HepG2 (cell line): ENCODE data around the gene CTRB2. TPM values are rescaled to one million over a fixed set of nuclear protein-coding genes. Genes with fewer than 3 reads are reported as not detected.
"Not testable (repeated sequence)": the region's sequence is repeated elsewhere in the genome, so short reads cannot be mapped to it uniquely, and the experiment has no call there.

Source experiments
- ATAC-seq: fragments of 200-7000 bp; cut with Tn5 transposase; 3 replicates; pipeline ENCODE4 v1.9.1; 2020; ENCODE audit warnings: mild to moderate bottlenecking, moderate library complexity
- BruUV-seq: library from RNA; stranded (reverse); fragments of 400-500 nt; replicated peaks from 2 replicates; lab custom pipeline; 2021; lab: Mats Ljungman, UMichigan
- CTCF ChIA-PET: fragments of 300-600 bp; formaldehyde crosslinking; extraction: SDS; loops from one replicate; lab custom pipeline; 2021; ENCODE audit warnings: low total read pairs, inconsistent platforms, low intra/inter-chr PET ratio; lab: Yijun Ruan, JAX
- POLR2A ChIA-PET: fragments of 350-600 bp; sonication (Branson Sonifier 250); formaldehyde crosslinking; loops from one replicate; lab custom pipeline; 2020; ENCODE audit warnings: antibody characterized with exemption, inconsistent platforms; lab: Yijun Ruan, JAX
- DNase-seq: peaks from one replicate; pipeline ENCODE4 v3.0.0-alpha.2; 2015; ENCODE audit warnings: low spot score
- FAIRE-seq: peaks from 3 replicates; lab custom pipeline; 2011; peaks lifted over from hg19 to GRCh38; lab: Jason Lieb, UNC
- H2AFZ ChIP-seq: one replicate; pipeline ENCODE4 v1.6.1; 2011; ENCODE audit warnings: low read length, inconsistent platforms
- H3K27ac ChIP-seq: fragments of 300-600 bp; 3 replicates; pipeline ENCODE4 v1.8.0; 2011; ENCODE audit warnings: mixed run types, mild to moderate bottlenecking, mixed read lengths, low read length, inconsistent platforms; ENCODE audit not compliant: insufficient read depth; ENCODE audit errors: extremely low read length
- H3K27me3 ChIP-seq, 2 experiments: fragments of 200-600 bp in 1 of 2; 2 replicates in 1 of 2; 3 replicates in 1 of 2; pipeline versions ENCODE4 v1.6.0 to v1.8.0; 2011; ENCODE audit warnings: low read length in 2 of 2, mild to moderate bottlenecking in 2 of 2, moderate library complexity in 2 of 2, inconsistent platforms in 1 of 2; ENCODE audit not compliant: insufficient read depth in 2 of 2, control insufficient read depth in 1 of 2
- H3K36me3 ChIP-seq, 2 experiments: fragments of 200-600 bp in 1 of 2; replicated peaks in 1 of 2; 2 replicates in 1 of 2; 3 replicates in 1 of 2; pipeline versions ENCODE4 v1.5.1 to v1.8.0; 2011; ENCODE audit warnings: low read length in 2 of 2, inconsistent platforms in 1 of 2; ENCODE audit not compliant: insufficient read depth in 2 of 2, control insufficient read depth in 1 of 2
- H3K4me1 ChIP-seq: 2 replicates; pipeline ENCODE4 v1.5.1; 2012; ENCODE audit warnings: low read length, inconsistent platforms; ENCODE audit not compliant: insufficient read depth
- H3K4me2 ChIP-seq: 2 replicates; pipeline ENCODE4 v1.6.0; 2011; ENCODE audit warnings: low read depth, low read length, inconsistent platforms
- H3K4me3 ChIP-seq, 3 experiments: fragments of 200-600 bp in 1 of 3; sonication (generic), shearing (Covaris generic) in 1 of 3; replicated peaks in 1 of 3; 2 replicates each; pipeline ENCODE4 v1.5.1; 2011 to 2016; ENCODE audit warnings: low read length in 3 of 3, inconsistent platforms in 2 of 3, low read depth in 2 of 3, mild to moderate bottlenecking in 2 of 3, control low read depth in 1 of 3, mixed read lengths in 1 of 3; ENCODE audit not compliant: insufficient read depth in 1 of 3
- H3K79me2 ChIP-seq: one replicate; pipeline ENCODE4 v1.6.1; 2011; ENCODE audit warnings: low read length, inconsistent platforms; ENCODE audit not compliant: insufficient read depth
- H3K9ac ChIP-seq: 2 replicates; pipeline ENCODE4 v1.6.0; 2011; ENCODE audit warnings: mild to moderate bottlenecking, low read depth, low read length, inconsistent platforms; ENCODE audit not compliant: insufficient read depth
- H3K9me3 ChIP-seq: 2 replicates; pipeline ENCODE4 v1.5.1; 2012; ENCODE audit warnings: mild to moderate bottlenecking, low read length
- H4K20me1 ChIP-seq: 2 replicates; pipeline ENCODE4 v1.6.0; 2011; ENCODE audit warnings: inconsistent platforms, mild to moderate bottlenecking, low read length, moderate library complexity; ENCODE audit not compliant: insufficient read depth
- EZH2 ChIP-seq: conservative IDR thresholded peaks from 2 replicates; pipeline ENCODE4 v1.6.1; 2012; ENCODE audit warnings: mild to moderate bottlenecking, low read depth, low read length, moderate library complexity
- MIER3 ChIP-seq: IDR thresholded peaks from 2 replicates; pipeline ENCODE4 v1.6.1; 2016; ENCODE audit warnings: missing compliant biosample characterization, borderline replicate concordance
- WGBS: methylation state at CpG from one replicate; pipeline ENCODE4 v1.1.6; 2017; ENCODE audit warnings: low lambda C conversion rate; 5-methylcytosine and 5-hydroxymethylcytosine counted together
- in situ Hi-C: cut with HindIII; loops from 2 replicates; pipeline ENCODE4 v1.10.0; 2017; ENCODE audit warnings: low pct_unique_long_range_greater_than_20kb; ENCODE audit not compliant: extremely low pct_ligation_motif_present
- intact Hi-C: fragments of 100-400 bp; cut with micrococcal nuclease; formaldehyde crosslinking; loops from one replicate; pipeline ENCODE4 v1.10.0; 2022; ENCODE audit not compliant: unreplicated experiment
- polyA plus RNA-seq, 8 experiments: library from polyadenylated mRNA; depleted of rRNA in 3 of 8; stranded (reverse) in 7 of 8; unstranded in 1 of 8; fragments of >200 nt; fragmentation: Illumina TruSeq in 4 of 8; extraction: Trizol in 4 of 8; gene quantifications; 2 replicates each; pipeline versions ENCODE4 v1.2.1 to v1.2.3, GENCODE V29; 2011 to 2016; ENCODE audit warnings: low read depth in 4 of 8, missing spikeins in 1 of 8, mixed read lengths in 1 of 8; ENCODE audit not compliant: insufficient read depth in 1 of 8
- total RNA-seq, 5 experiments: library from RNA; depleted of rRNA; stranded (reverse); fragments of >200 nt; fragmentation: Illumina TruSeq; extraction: Trizol; gene quantifications; 2 replicates each; pipeline ENCODE4 v1.2.3, GENCODE V29; 2016; ENCODE audit warnings: low read depth in 1 of 5

The CTRB2 gene
- total and polyA plus RNA-seq, 2 of the 13 experiments (the other 11 are each of a cell fraction or from before 2014, with no cell fraction given): 0.13 TPM; not detected in 1

DNA sequence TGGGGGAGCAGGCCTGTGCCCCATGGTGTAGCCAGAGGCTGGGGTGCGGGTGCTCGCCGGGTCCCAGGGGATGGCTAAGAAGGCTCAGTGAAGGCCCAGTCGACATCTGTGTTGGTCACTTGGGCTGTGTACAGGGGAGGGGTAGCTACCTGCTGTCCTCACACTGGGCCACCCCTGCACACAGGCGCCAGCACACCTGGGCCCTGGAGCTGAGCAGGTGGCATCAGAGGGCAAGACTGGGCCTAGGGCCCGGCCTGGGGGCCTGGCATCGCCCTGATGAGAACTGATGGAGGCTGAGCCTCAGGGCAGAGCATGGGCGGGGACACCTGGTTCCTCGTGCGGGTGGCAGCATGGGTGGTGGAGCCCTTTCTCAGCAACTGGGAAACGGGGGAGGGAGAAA is 870 bp upstream of the CTRB2 start:
- Histone ChIP-seq H4K20me1 (no peaks in the 10 kb centered on the region), H3K9ac (no peak overlapping the region), H3K27me3 (peaks cover 33 to 77% of the 10 kb centered on the region in 2 experiments), H3K4me2 (no peak overlapping the region), H3K27ac (no peak overlapping the region), H2AFZ (no peak overlapping the region), H3K79me2 (no peaks in the 10 kb centered on the region), H3K36me3 (no peaks in the 10 kb centered on the region), H3K4me3 (no peak overlapping the region), H3K9me3 (no peaks in the 10 kb centered on the region), H3K4me1 (peaks cover 19% of the 10 kb centered on the region; the same call in 1 of the 2 replicates)
- BruUV-seq: no TSS peak
- WGBS: 25% methylated on average over 8 of the region's 11 CpGs
- CTCF ChIA-PET: no interaction called here
- DNase-seq (no peak), FAIRE-seq (no peak), ATAC-seq (peak; percentile 3)
- intact Hi-C loops (loop anchor here (2.0 kb wide), 1 partner anchor 17 kb away; no protein-coding TSS in a partner anchor), in situ Hi-C loops (no loop called here)
- TF ChIP-seq MIER3 (CRISPR knock-in tag) (no peak), EZH2 (peak; percentile 0; the same call in 1 of the 2 replicates)
- POLR2A ChIA-PET: no interaction called here

DNA sequence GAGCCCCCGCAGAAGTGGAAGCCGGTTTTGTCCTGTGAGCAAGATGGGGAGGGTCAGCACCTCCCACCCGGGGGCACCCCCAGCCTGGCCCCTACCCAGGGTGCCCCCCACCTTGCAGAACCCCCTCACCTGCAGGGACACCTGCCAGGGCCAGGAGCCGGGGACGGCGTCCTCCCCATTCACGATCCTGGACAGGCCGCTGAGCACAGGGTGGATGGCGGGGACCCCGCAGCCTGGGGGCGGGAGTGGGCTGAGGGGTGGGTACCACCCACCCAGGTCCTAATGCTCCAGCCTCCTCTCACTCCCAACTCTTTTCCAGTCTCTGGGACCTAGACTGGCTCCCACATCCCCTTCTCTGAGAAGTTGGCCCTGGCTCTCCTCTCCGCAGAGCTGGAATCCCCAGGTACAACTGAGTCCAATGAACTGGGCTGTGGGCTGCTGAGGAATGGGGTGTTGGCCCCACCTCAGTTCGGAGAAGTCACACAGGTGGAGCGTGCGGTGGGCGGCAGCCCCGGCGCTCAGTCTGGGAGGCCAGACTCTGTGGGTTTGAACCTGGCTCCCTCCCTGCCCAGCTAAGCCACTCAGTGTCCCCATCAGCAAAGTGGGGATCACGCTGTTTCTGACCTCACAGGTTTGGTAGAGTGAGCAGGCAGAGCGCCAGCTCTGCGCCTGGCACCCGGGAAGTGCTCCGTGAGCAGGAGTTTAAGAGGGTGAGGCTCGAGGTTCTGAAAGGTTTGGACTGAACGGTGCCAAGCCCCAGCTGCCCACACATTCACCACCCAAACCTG is 806 bp downstream of the CTRB2 start:
- H3K27ac ChIP-seq, H3K4me2 ChIP-seq, in situ Hi-C loops, FAIRE-seq, H2AFZ ChIP-seq, H3K79me2 ChIP-seq, DNase-seq, CTCF ChIA-PET, H3K36me3 ChIP-seq, H4K20me1 ChIP-seq, H3K4me3 ChIP-seq, BruUV-seq, H3K9ac ChIP-seq, H3K9me3 ChIP-seq: not testable (repeated sequence)
- H3K27me3 ChIP-seq: peaks cover 28 to 69% of the 10 kb centered on the region in 2 experiments
- intact Hi-C loops: loop anchor here (2.0 kb wide), 1 partner anchor 19 kb away; no protein-coding TSS in a partner anchor
- POLR2A ChIA-PET: interaction anchor here (1.1 to 1.3 kb wide), 2 partner anchors 19 to 20 kb away, joined by 3 to 4 read pairs; no protein-coding TSS in a partner anchor
- H3K4me1 ChIP-seq: peaks cover 19% of the 10 kb centered on the region; the same call in 1 of the 2 replicates
- peak; percentile 24 for ATAC-seq
- WGBS: 55% methylated on average over 10 of the region's 25 CpGs

DNA sequence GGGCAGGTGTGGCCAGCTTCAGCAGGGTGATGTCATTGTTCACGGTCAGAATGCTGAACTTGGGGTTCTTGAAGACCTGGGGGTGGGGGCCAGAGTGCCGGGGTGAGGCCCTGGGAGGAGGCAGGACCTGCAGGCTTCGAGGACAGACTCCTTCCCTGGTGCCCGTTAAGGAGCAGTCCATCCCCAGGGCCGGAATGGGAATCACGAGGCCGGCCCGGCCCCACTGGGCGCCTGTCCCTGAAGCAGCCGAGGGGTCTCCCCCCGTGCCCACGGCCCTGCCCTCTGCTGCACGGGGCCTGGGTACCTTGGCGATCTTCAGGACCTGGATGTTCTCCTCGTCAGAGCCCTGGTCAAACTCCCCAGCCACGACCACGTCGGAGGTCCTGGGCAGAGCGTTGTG is 1.5 kb downstream of the CTRB2 start:
- peaks cover 18% of the 10 kb centered on the region; the same call in 1 of the 2 replicates for H3K4me1 ChIP-seq
- H3K9me3 ChIP-seq, POLR2A ChIA-PET, H3K27ac ChIP-seq, H4K20me1 ChIP-seq, H2AFZ ChIP-seq, H3K4me2 ChIP-seq, H3K9ac ChIP-seq, H3K4me3 ChIP-seq, H3K36me3 ChIP-seq, FAIRE-seq, CTCF ChIA-PET, H3K79me2 ChIP-seq, in situ Hi-C loops, intact Hi-C loops, DNase-seq, BruUV-seq, ATAC-seq: not testable (repeated sequence)
- no CpG with 5 or more reads among the region's 19 CpGs for WGBS
- H3K27me3 ChIP-seq: peaks cover 29 to 64% of the 10 kb centered on the region in 2 experiments

DNA sequence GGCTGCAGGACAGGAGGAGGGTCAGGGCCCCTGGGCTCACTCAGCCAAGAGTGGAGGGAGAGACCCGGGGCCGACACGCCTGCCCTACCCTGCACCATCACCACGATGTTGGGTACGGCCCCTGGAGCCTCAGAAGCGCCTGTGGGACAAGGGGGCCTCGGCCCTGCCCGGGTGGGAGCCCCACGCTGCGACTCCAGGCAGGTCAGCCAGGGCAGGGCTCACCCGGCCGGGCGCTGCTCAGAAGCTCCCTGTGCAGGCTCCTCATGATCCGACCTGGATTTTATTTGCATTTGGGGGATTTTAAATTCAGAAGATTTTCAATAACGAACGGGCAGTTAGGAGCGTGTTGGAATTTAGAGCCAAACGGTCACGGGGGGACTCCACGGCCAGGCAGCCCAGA is 2.1 kb downstream of the CTRB2 start:
- peaks cover 28 to 60% of the 10 kb centered on the region in 2 experiments for H3K27me3 ChIP-seq
- POLR2A ChIA-PET, H2AFZ ChIP-seq, BruUV-seq, H3K4me3 ChIP-seq, H3K9me3 ChIP-seq, H4K20me1 ChIP-seq, DNase-seq, CTCF ChIA-PET, intact Hi-C loops, H3K4me2 ChIP-seq, in situ Hi-C loops, H3K79me2 ChIP-seq, H3K27ac ChIP-seq, FAIRE-seq, H3K9ac ChIP-seq, H3K36me3 ChIP-seq: not testable (repeated sequence)
- peaks cover 16% of the 10 kb centered on the region; the same call in 1 of the 2 replicates for H3K4me1 ChIP-seq
- no CpG with 5 or more reads among the region's 20 CpGs for WGBS
- peak; percentile 11 for ATAC-seq
